Tibial nerve (tissue), 4 donors: ENCODE measurements around the gene KRTAP3-3.

Source experiments
- EP300 ChIP-seq, 2 donors: sonication (generic); formaldehyde crosslinking; IDR thresholded peaks; one replicate each; pipeline ENCODE4 v1.6.1; 2017; ENCODE audit warnings: antibody characterized with exemption in 2 of 2, mild to moderate bottlenecking in 1 of 2
- POLR2A ChIP-seq, 2 donors: fragments of 450-650 bp; IDR thresholded peaks; one replicate each; pipeline ENCODE4 v1.6.1; 2017; ENCODE audit warnings: antibody characterized with exemption in 2 of 2, mild to moderate bottlenecking in 2 of 2, moderate library complexity in 2 of 2
- TF ChIP-seq, protein P1 (sequence below), 5 experiments: fragments of 200-600 bp in 3 of 5; fragments of 450-650 bp in 2 of 5; sonication (generic) in 3 of 5; IDR thresholded peaks; one replicate each; pipeline ENCODE4 v1.5.1; 2016 to 2019; ENCODE audit warnings: antibody characterized with exemption in 5 of 5, mild to moderate bottlenecking in 3 of 5, moderate library complexity in 2 of 5

GRCh38 chr17:41012326-41013120 is 18.6 kb upstream of the KRTAP3-3 start:
- TF ChIP-seq, protein P1, sequence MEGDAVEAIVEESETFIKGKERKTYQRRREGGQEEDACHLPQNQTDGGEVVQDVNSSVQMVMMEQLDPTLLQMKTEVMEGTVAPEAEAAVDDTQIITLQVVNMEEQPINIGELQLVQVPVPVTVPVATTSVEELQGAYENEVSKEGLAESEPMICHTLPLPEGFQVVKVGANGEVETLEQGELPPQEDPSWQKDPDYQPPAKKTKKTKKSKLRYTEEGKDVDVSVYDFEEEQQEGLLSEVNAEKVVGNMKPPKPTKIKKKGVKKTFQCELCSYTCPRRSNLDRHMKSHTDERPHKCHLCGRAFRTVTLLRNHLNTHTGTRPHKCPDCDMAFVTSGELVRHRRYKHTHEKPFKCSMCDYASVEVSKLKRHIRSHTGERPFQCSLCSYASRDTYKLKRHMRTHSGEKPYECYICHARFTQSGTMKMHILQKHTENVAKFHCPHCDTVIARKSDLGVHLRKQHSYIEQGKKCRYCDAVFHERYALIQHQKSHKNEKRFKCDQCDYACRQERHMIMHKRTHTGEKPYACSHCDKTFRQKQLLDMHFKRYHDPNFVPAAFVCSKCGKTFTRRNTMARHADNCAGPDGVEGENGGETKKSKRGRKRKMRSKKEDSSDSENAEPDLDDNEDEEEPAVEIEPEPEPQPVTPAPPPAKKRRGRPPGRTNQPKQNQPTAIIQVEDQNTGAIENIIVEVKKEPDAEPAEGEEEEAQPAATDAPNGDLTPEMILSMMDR (IDR thresholded peaks at IDR 0.05): no peak
- no peak for TF ChIP-seq POLR2A (IDR thresholded peaks at IDR 0.05)
- TF ChIP-seq EP300 (IDR thresholded peaks at IDR 0.05): no peak
